Activated CD4-positive, alpha-beta T cell treated with anti-CD3 and anti-CD28 coated beads for 36 hours (primary cell): ENCODE measurements around the gene ZNF367. TPM values are rescaled to one million over a fixed set of nuclear protein-coding genes. Genes with fewer than 3 reads are reported as not detected.
A peak's percentile ranks its signal among the peaks of the same experiment; 100 is the strongest.

ENCODE experiments used
- ATAC-seq: fragments of 200-7000 bp; cut with Tn5 transposase; one replicate; pipeline ENCODE4 v1.10.0; 2021; ENCODE audit warnings: mild to moderate bottlenecking, moderate library complexity
- CTCF ChIA-PET: fragments of 350-600 bp; sonication (Branson Sonifier 250); formaldehyde crosslinking; loops from one replicate; lab custom pipeline; 2021; ENCODE audit warnings: antibody characterized with exemption; lab: Charles Lee
- POLR2A ChIA-PET: fragments of 350-600 bp; sonication (Branson Sonifier 250); formaldehyde crosslinking; loops from one replicate; lab custom pipeline; 2021; ENCODE audit warnings: antibody characterized with exemption, inconsistent platforms; lab: Charles Lee
- DNase-seq: peaks from one replicate; pipeline ENCODE4 v3.0.0-alpha.2; 2020
- H3K27ac Mint-ChIP-seq: one replicate; pipeline ENCODE4 v1.8.0; 2021; ENCODE audit warnings: mixed read lengths
- H3K27me3 Mint-ChIP-seq: one replicate; pipeline ENCODE4 v1.8.0; 2021; ENCODE audit warnings: mixed read lengths
- H3K36me3 Mint-ChIP-seq: one replicate; pipeline ENCODE4 v1.8.0; 2021; ENCODE audit warnings: low read depth, mixed read lengths
- H3K4me1 Mint-ChIP-seq: one replicate; pipeline ENCODE4 v1.8.0; 2021; ENCODE audit warnings: mixed read lengths
- H3K4me3 Mint-ChIP-seq: one replicate; pipeline ENCODE4 v1.8.0; 2021; ENCODE audit warnings: mild to moderate bottlenecking, moderate library complexity, mixed read lengths
- H3K9me3 Mint-ChIP-seq: one replicate; pipeline ENCODE4 v1.8.0; 2021; ENCODE audit warnings: low read depth, mixed read lengths
- intact Hi-C, 2 experiments: fragments of 100-400 bp; cut with DNase I in 1 of 2; cut with micrococcal nuclease in 1 of 2; formaldehyde crosslinking; loops; one replicate each; pipeline versions ENCODE4 v1.14.2 to v1.15.1; 2022 to 2024; cut with DNase I, micrococcal nuclease
- total RNA-seq, 2 experiments: library from RNA; stranded (reverse); gene quantifications; one replicate each; pipeline ENCODE4 v1.2.3, GENCODE V29; 2021

ZNF367 gene
- total RNA-seq, 2 experiments from 2014 or later, result 22.0 to 24.2 TPM

GRCh38 chr9:96437454-96437853, 19.3 kb upstream of the ZNF367 start:
- Mint-ChIP-seq H3K27me3 (peaks cover 2% of the 10 kb centered on the region), H3K4me1 (no peaks in the 10 kb centered on the region), H3K36me3 (no peaks in the 10 kb centered on the region), H3K27ac (no peak overlapping the region), H3K9me3 (peaks cover 3% of the 10 kb centered on the region), H3K4me3 (no peak overlapping the region)
- ATAC-seq (no peak), DNase-seq (no peak)
- ChIA-PET POLR2A (no interaction called here), CTCF (interaction anchor here (2.7 kb wide), 1 partner anchor 229 kb away, joined by 8 read pairs; no protein-coding TSS in a partner anchor)
- intact Hi-C loops, result no loop called here

GRCh38 chr9:96436456-96437126, 18.4 kb upstream of the ZNF367 start:
- Mint-ChIP-seq H3K4me3 (no peak overlapping the region), H3K27ac (no peak overlapping the region), H3K9me3 (peaks cover under 1% of the 10 kb centered on the region), H3K4me1 (no peaks in the 10 kb centered on the region), H3K27me3 (peaks cover 2% of the 10 kb centered on the region), H3K36me3 (no peaks in the 10 kb centered on the region)
- DNase-seq, result no peak
- CTCF ChIA-PET, result interaction anchor here (1.4 to 2.7 kb wide), 2 partner anchors 13 to 230 kb away, joined by 6 to 8 read pairs; partner anchors contain the start of gene HABP4
- no peak for ATAC-seq
- POLR2A ChIA-PET, result no interaction called here
- intact Hi-C loops, result no loop called here

- H3K27ac Mint-ChIP-seq, result no peak overlapping the region
- no peak for DNase-seq
- peaks cover 2% of the 10 kb centered on the region for H3K27me3 Mint-ChIP-seq
- H3K4me3 Mint-ChIP-seq, result no peak overlapping the region
- intact Hi-C loops, result no loop called here
- H3K36me3 Mint-ChIP-seq, result no peaks in the 10 kb centered on the region
- CTCF ChIA-PET, result interaction anchor here (0.6 to 2.7 kb wide), 3 partner anchors 13 to 404 kb away, joined by 3 to 8 read pairs (median 6); partner anchors contain the start of gene HABP4
- POLR2A ChIA-PET, result no interaction called here
- no peaks in the 10 kb centered on the region for H3K9me3 Mint-ChIP-seq
- ATAC-seq, result peak; percentile 53
- no peaks in the 10 kb centered on the region for H3K4me1 Mint-ChIP-seq
Observed at GRCh38 chr9:96436063-96436455, 17.9 kb upstream of the ZNF367 start.

GRCh38 chr9:96435345-96435744, 17.2 kb upstream of the ZNF367 start:
- CTCF ChIA-PET, result interaction anchor here (0.6 to 2.7 kb wide), 5 partner anchors 8 to 405 kb away, joined by 3 to 8 read pairs (median 4); partner anchors contain the start of gene HABP4
- Mint-ChIP-seq H3K9me3 (no peaks in the 10 kb centered on the region), H3K27ac (no peak overlapping the region), H3K27me3 (peaks cover 2% of the 10 kb centered on the region), H3K36me3 (no peaks in the 10 kb centered on the region), H3K4me1 (no peaks in the 10 kb centered on the region), H3K4me3 (no peak overlapping the region)
- POLR2A ChIA-PET, result interaction anchor here (0.6 kb wide), 1 partner anchor 15 kb away, joined by 3 read pairs; the partner anchor contains the start of gene HABP4
- ATAC-seq, result no peak
- intact Hi-C loops, result no loop called here
- DNase-seq, result no peak

GRCh38 chr9:96430377-96430776, 12.2 kb upstream of the ZNF367 start:
- CTCF ChIA-PET, result interaction anchor here (1.1 kb wide), 1 partner anchor 166 kb away, joined by 3 read pairs; no protein-coding TSS in a partner anchor
- no peak overlapping the region for H3K4me3 Mint-ChIP-seq
- peaks cover 2% of the 10 kb centered on the region for H3K27me3 Mint-ChIP-seq
- intact Hi-C loops, result no loop called here
- ATAC-seq (no peak), DNase-seq (no peak)
- H3K4me1 Mint-ChIP-seq, result peaks cover 2% of the 10 kb centered on the region
- H3K9me3 Mint-ChIP-seq, result no peaks in the 10 kb centered on the region
- H3K27ac Mint-ChIP-seq, result no peak overlapping the region
- POLR2A ChIA-PET, result no interaction called here
- H3K36me3 Mint-ChIP-seq, result no peaks in the 10 kb centered on the region

GRCh38 chr9:96429732-96430131, 11.6 kb upstream of the ZNF367 start:
- POLR2A ChIA-PET, result interaction anchor here (0.6 kb wide), 1 partner anchor 10 kb away, joined by 3 read pairs; no protein-coding TSS in a partner anchor
- CTCF ChIA-PET, result interaction anchor here (1.1 kb wide), 1 partner anchor 166 kb away, joined by 3 read pairs; no protein-coding TSS in a partner anchor
- Mint-ChIP-seq H3K27ac (no peak overlapping the region), H3K36me3 (no peaks in the 10 kb centered on the region), H3K4me1 (peaks cover 2% of the 10 kb centered on the region), H3K9me3 (no peaks in the 10 kb centered on the region), H3K4me3 (no peak overlapping the region), H3K27me3 (peaks cover 2% of the 10 kb centered on the region)
- intact Hi-C loops, result no loop called here
- DNase-seq (no peak), ATAC-seq (no peak)

- intact Hi-C loops, result no loop called here
- Mint-ChIP-seq H3K27me3 (no peaks in the 10 kb centered on the region), H3K36me3 (no peaks in the 10 kb centered on the region), H3K9me3 (no peaks in the 10 kb centered on the region), H3K4me1 (peaks cover 8% of the 10 kb centered on the region), H3K27ac (no peak overlapping the region), H3K4me3 (no peak overlapping the region)
- CTCF ChIA-PET, result interaction anchor here (0.7 to 1.0 kb wide), 2 partner anchors 9 to 183 kb away, joined by 3 to 4 read pairs; no protein-coding TSS in a partner anchor
- ATAC-seq (no peak), DNase-seq (no peak)
- POLR2A ChIA-PET, result no interaction called here
Observed at GRCh38 chr9:96425500-96426169, 7.5 kb upstream of the ZNF367 start.

GRCh38 chr9:96423985-96424336, 5.8 kb upstream of the ZNF367 start:
- CTCF ChIA-PET, result interaction anchor here (0.8 kb wide), 1 partner anchor 192 kb away, joined by 3 read pairs; no protein-coding TSS in a partner anchor
- Mint-ChIP-seq H3K36me3 (no peaks in the 10 kb centered on the region), H3K27me3 (no peaks in the 10 kb centered on the region), H3K4me3 (no peak overlapping the region), H3K9me3 (no peaks in the 10 kb centered on the region), H3K27ac (no peak overlapping the region), H3K4me1 (peaks cover 22% of the 10 kb centered on the region)
- intact Hi-C loops, result no loop called here
- POLR2A ChIA-PET, result no interaction called here
- no peak for DNase-seq
- no peak for ATAC-seq

- ChIA-PET POLR2A (no interaction called here), CTCF (no interaction called here)
- ATAC-seq (no peak), DNase-seq (no peak)
- H3K4me3 Mint-ChIP-seq, result no peak overlapping the region
- H3K36me3 Mint-ChIP-seq, result no peaks in the 10 kb centered on the region
- intact Hi-C loops, result no loop called here
- no peaks in the 10 kb centered on the region for H3K9me3 Mint-ChIP-seq
- H3K4me1 Mint-ChIP-seq, result peaks cover 22% of the 10 kb centered on the region
- no peak overlapping the region for H3K27ac Mint-ChIP-seq
- no peaks in the 10 kb centered on the region for H3K27me3 Mint-ChIP-seq
Observed at GRCh38 chr9:96423322-96423984, 5.3 kb upstream of the ZNF367 start.

GRCh38 chr9:96420468-96421219, 2.5 kb upstream of the ZNF367 start:
- intact Hi-C loops, result no loop called here
- Mint-ChIP-seq H3K9me3 (no peaks in the 10 kb centered on the region), H3K27me3 (no peaks in the 10 kb centered on the region), H3K4me3 (peak overlapping the region; percentile 93), H3K4me1 (peaks cover 30% of the 10 kb centered on the region), H3K36me3 (peaks cover 10% of the 10 kb centered on the region), H3K27ac (peak overlapping the region; percentile 89)
- CTCF ChIA-PET, result interaction anchor here (1.1 kb wide), 1 partner anchor 22 kb away, joined by 5 read pairs; no protein-coding TSS in a partner anchor
- DNase-seq (peak; percentile 49), ATAC-seq (peak; percentile 9)
- POLR2A ChIA-PET, result no interaction called here

GRCh38 chr9:96419691-96419969, 1.5 kb upstream of the ZNF367 start:
- ChIA-PET CTCF (no interaction called here), POLR2A (interaction anchor here (0.6 to 0.8 kb wide), 3 partner anchors 10 to 199 kb away, joined by 3 to 5 read pairs (median 3); partner anchors contain the start of gene HABP4)
- intact Hi-C loops, result loop anchor here (1.0 to 10.0 kb wide), 7 partner anchors 31 to 1565 kb away; partner anchors contain the start of genes ERCC6L2 (in 1 of the 2), HABP4 (in 1 of the 2), PRXL2C (in 1 of the 2) and ZNF510 (in 1 of the 2)
- Mint-ChIP-seq H3K27me3 (no peaks in the 10 kb centered on the region), H3K27ac (peak overlapping the region; percentile 89), H3K4me3 (peak overlapping the region; percentile 93), H3K36me3 (peaks cover 10% of the 10 kb centered on the region), H3K9me3 (no peaks in the 10 kb centered on the region), H3K4me1 (peaks cover 28% of the 10 kb centered on the region)
- DNase-seq (no peak), ATAC-seq (no peak)
